Activated CD4-positive, alpha-beta memory T cell treated with anti-CD3 and anti-CD28 coated beads, Interleukin-2, amount 10 ng/mL, durations not matched to agents 7 days and 5 days (primary cell): ENCODE results near the gene COCH. TPM values are rescaled to one million over a fixed set of nuclear protein-coding genes. Genes with fewer than 3 reads are reported as not detected.
"Not testable (repeated sequence)": the region's sequence is repeated elsewhere in the genome, so short reads cannot be mapped to it uniquely, and the experiment has no call there.

Source experiments
- CTCF ChIA-PET: fragments of 350-600 bp; sonication (Branson Sonifier 250); formaldehyde crosslinking; loops from one replicate; lab custom pipeline; 2021; ENCODE audit warnings: antibody characterized with exemption, inconsistent platforms; lab: Charles Lee
- POLR2A ChIA-PET: fragments of 350-600 bp; sonication (Branson Sonifier 250); formaldehyde crosslinking; loops from one replicate; lab custom pipeline; 2021; ENCODE audit warnings: antibody characterized with exemption; lab: Charles Lee
- DNase-seq: peaks from one replicate; pipeline ENCODE4 v3.0.0-alpha.2; 2020
- H3K27ac Mint-ChIP-seq: one replicate; pipeline ENCODE4 v1.8.0; 2021; ENCODE audit warnings: mild to moderate bottlenecking, mixed read lengths
- H3K27me3 Mint-ChIP-seq: one replicate; pipeline ENCODE4 v1.8.0; 2021; ENCODE audit warnings: mixed read lengths
- H3K36me3 Mint-ChIP-seq: one replicate; pipeline ENCODE4 v1.8.0; 2021; ENCODE audit warnings: low read depth, mixed read lengths
- H3K4me1 Mint-ChIP-seq: one replicate; pipeline ENCODE4 v1.8.0; 2021; ENCODE audit warnings: mixed read lengths
- H3K4me3 Mint-ChIP-seq: one replicate; pipeline ENCODE4 v1.8.0; 2021; ENCODE audit warnings: mild to moderate bottlenecking, mixed read lengths
- H3K9me3 Mint-ChIP-seq: one replicate; pipeline ENCODE4 v1.8.0; 2021; ENCODE audit warnings: mixed read lengths
- total RNA-seq, 2 experiments: library from RNA; stranded (reverse); gene quantifications; one replicate each; pipeline ENCODE4 v1.2.3, GENCODE V29; 2021

The COCH gene
- total RNA-seq, 2 experiments from 2014 or later, result 0.38 to 0.55 TPM

DNA sequence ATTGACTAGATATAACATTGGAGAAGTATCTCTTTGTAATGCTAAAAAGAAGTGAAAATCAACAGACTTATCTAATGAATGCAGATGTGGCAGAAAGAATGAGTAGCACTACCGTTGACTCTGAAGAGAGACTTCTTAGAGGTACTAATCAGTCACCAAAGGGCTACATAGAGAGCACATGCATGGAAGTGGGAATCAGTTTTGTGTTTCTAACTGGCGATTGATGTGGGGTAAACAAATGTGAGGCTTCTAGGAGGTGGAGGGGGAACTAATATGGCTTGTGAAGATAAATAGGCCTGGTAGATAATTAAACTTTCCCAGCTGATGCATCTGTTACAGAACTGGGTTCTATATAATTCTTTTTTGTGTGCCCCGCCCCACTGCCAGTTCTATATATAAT, 10.5 kb downstream of the COCH start:
- H3K9me3 Mint-ChIP-seq, result no peaks in the 10 kb centered on the region
- H3K4me1 Mint-ChIP-seq, result peaks cover 14% of the 10 kb centered on the region
- DNase-seq, result no peak
- H3K36me3 Mint-ChIP-seq, result no peaks in the 10 kb centered on the region
- no peaks in the 10 kb centered on the region for H3K27me3 Mint-ChIP-seq
- ChIA-PET POLR2A (no interaction called here), CTCF (no interaction called here)
- no peak overlapping the region for H3K4me3 Mint-ChIP-seq
- no peak overlapping the region for H3K27ac Mint-ChIP-seq

DNA sequence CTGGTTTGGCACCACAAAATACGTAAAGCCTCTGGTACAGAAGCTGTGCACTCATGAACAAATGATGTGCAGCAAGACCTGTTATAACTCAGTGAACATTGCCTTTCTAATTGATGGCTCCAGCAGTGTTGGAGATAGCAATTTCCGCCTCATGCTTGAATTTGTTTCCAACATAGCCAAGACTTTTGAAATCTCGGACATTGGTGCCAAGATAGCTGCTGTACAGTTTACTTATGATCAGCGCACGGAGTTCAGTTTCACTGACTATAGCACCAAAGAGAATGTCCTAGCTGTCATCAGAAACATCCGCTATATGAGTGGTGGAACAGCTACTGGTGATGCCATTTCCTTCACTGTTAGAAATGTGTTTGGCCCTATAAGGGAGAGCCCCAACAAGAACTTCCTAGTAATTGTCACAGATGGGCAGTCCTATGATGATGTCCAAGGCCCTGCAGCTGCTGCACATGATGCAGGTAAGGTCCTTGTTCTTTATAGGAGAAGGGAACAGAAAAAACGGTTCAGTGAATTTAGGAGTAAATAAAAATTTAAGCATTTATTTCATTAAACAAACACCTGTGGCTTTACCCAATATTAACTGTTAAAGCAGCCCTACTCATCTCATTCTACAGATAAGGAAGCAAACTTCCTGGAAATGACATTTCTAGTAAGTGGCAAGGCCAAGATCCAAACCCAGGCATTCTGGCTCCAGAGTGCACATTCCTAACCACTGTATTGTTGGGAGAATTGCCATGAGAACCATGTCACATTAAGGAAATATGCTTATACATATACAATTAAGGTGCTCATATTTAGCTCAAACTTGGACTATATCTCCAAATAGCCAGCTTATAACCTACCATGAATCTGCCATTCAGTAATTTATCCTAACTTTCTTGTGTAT, 11.7 kb downstream of the COCH start:
- no peaks in the 10 kb centered on the region for H3K27me3 Mint-ChIP-seq
- ChIA-PET CTCF (interaction anchor here (0.5 to 0.6 kb wide), 2 partner anchors 89 to 441 kb away, joined by 5 to 7 read pairs; no protein-coding TSS in a partner anchor), POLR2A (no interaction called here)
- no peak overlapping the region for H3K27ac Mint-ChIP-seq
- DNase-seq, result no peak
- no peak overlapping the region for H3K4me3 Mint-ChIP-seq
- H3K9me3 Mint-ChIP-seq, result no peaks in the 10 kb centered on the region
- H3K36me3 Mint-ChIP-seq, result no peaks in the 10 kb centered on the region
- peaks cover 14% of the 10 kb centered on the region for H3K4me1 Mint-ChIP-seq

DNA sequence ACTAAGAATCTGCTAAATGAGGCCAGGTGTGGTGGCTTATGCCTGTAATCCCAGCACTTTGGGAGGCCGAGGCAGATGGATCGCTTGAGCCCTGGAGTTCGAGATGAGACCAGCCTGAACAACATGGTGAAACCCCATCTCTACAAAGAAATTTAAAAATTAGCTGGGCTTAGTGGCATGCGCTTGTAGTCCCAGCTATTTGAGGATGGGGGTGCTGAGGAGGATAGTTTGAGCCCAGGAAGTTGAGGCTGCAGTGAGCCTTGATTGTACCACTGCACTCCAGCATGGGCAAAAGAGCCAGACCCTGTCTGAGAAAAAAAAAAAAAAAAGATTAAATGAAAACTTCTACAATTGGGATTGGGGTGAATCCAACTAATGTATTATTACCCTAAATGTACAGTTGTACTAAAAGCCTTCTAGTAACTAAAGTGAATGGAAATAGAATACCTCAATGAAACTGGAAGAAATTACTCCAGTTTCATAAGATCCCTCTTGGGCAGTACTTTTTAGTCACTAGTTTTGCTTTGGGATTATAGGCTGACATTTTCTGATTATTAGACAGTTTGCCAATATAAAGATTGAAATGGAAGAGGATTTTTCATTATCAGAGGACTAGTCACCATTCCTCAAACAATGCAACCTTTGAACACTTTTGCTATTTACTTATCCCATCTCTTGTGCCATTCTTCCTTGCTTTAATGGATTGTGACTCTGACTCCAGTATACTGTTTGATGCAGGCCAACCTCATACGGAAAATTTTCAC, 14.3 kb downstream of the COCH start:
- DNase-seq, result no peak
- POLR2A ChIA-PET, result interaction anchor here (0.9 kb wide), 1 partner anchor 470 kb away, joined by 3 read pairs; no protein-coding TSS in a partner anchor
- CTCF ChIA-PET, result interaction anchor here (1.0 kb wide), 1 partner anchor 26 kb away, joined by 4 read pairs; no protein-coding TSS in a partner anchor
- Mint-ChIP-seq H3K27ac (no peak overlapping the region), H3K4me1 (peaks cover 7% of the 10 kb centered on the region), H3K27me3 (no peaks in the 10 kb centered on the region), H3K4me3 (no peak overlapping the region), H3K9me3 (no peaks in the 10 kb centered on the region), H3K36me3 (peaks cover 3% of the 10 kb centered on the region)

DNA sequence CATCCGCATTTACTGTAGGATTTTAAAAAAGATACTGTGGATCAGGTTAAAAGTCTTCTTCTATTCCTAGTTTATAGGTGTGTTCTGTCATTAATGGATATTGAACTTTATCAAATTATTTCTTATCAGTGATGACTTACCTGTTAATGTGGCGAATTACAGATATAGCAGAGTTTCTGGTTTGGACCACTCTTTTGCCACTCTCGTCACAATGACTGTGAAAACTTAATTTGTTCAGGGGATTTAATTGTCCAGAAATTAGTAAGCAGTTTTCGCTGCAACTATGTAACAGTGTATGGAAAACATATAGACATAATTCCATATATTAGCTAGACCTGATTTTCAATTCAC, 14.9 kb downstream of the COCH start:
- H3K27me3 Mint-ChIP-seq, result no peaks in the 10 kb centered on the region
- H3K27ac Mint-ChIP-seq, result no peak overlapping the region
- POLR2A ChIA-PET, result no interaction called here
- H3K9me3 Mint-ChIP-seq, result no peaks in the 10 kb centered on the region
- CTCF ChIA-PET, result no interaction called here
- DNase-seq, result no peak
- peaks cover 4% of the 10 kb centered on the region for H3K36me3 Mint-ChIP-seq
- peaks cover 5% of the 10 kb centered on the region for H3K4me1 Mint-ChIP-seq
- H3K4me3 Mint-ChIP-seq, result no peak overlapping the region

DNA sequence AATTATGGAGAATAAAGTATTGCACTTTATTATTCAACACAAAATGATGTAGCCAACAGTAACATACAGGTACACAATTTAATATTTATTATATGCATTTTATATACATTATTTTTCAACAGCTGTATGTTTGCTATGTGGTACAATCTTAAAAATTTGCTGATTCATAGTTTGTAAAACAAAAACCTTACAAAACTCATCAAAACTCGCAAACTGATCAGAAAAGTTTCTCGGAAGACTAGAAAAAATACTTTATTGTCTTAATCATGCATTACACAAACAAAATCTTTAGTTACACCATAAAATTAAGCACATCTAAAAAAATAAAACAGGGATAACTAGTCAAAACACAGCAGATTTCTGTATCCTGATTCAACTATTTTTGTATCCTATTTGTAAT, 19.5 kb downstream of the COCH start:
- Mint-ChIP-seq H3K27me3 (no peaks in the 10 kb centered on the region), H3K4me3 (no peak overlapping the region), H3K36me3 (peaks cover 30% of the 10 kb centered on the region), H3K4me1 (peaks cover 2% of the 10 kb centered on the region), H3K9me3 (no peaks in the 10 kb centered on the region), H3K27ac (no peak overlapping the region)
- POLR2A ChIA-PET, result no interaction called here
- no peak for DNase-seq
- CTCF ChIA-PET, result no interaction called here

DNA sequence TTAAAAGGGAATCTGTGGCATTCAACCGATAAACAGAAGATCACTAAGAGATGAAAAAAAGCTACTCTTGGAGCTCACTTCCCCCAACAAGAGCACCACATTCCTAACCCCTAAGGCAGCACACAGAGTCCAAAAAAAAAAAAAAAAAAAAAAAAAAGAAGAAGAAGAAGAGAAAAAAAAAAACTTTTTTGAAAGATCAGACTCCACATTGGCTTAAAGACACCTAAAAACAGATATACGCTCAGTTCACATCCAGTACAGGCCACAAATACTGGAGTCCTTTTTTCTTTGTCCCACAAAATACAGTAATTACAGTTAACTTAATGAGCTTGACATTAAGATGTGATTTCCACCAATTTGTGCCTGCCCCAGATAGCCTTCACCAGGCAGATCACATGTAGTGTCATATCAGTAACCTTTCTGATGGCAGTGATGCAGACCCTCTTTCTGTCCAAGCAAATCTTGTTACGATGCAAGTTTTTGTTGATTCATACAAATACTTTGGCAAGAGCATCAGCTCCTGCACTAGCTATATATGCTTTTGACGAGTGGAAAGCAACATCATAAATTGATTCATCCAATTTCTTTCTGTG, 20.7 kb downstream of the COCH start:
- POLR2A ChIA-PET, result no interaction called here
- Mint-ChIP-seq H3K27me3 (no peaks in the 10 kb centered on the region), H3K27ac (no peak overlapping the region), H3K9me3 (no peaks in the 10 kb centered on the region), H3K4me1 (peaks cover 2% of the 10 kb centered on the region), H3K4me3 (no peak overlapping the region), H3K36me3 (peaks cover 39% of the 10 kb centered on the region)
- no peak for DNase-seq
- CTCF ChIA-PET, result interaction anchor here (0.6 kb wide), 1 partner anchor 433 kb away, joined by 3 read pairs; no protein-coding TSS in a partner anchor

DNA sequence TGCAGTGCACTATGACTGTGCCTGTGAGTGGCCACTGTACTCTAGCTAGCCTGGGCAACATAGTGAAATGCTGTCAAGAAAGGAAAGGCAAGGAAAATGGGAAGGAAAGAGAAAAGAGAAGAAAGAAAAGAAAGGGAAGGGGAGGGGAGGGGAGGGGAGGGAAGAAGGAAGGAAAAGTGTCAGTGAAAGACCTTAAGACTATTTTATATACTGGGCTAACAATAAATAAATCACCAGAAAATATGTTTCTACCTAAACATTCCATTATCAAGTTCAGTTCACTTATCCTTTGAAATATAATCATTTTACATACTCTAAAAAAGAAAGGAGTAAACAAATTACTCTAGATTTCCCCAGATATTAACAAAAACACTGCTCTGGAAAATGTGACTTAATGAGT, 22.1 kb downstream of the COCH start:
- Mint-ChIP-seq H3K27me3 (no peaks in the 10 kb centered on the region), H3K4me3 (no peak overlapping the region), H3K4me1 (peaks cover 2% of the 10 kb centered on the region), H3K36me3 (peaks cover 42% of the 10 kb centered on the region), H3K27ac (no peak overlapping the region), H3K9me3 (no peaks in the 10 kb centered on the region)
- CTCF ChIA-PET, result no interaction called here
- DNase-seq, result no peak
- POLR2A ChIA-PET, result no interaction called here

DNA sequence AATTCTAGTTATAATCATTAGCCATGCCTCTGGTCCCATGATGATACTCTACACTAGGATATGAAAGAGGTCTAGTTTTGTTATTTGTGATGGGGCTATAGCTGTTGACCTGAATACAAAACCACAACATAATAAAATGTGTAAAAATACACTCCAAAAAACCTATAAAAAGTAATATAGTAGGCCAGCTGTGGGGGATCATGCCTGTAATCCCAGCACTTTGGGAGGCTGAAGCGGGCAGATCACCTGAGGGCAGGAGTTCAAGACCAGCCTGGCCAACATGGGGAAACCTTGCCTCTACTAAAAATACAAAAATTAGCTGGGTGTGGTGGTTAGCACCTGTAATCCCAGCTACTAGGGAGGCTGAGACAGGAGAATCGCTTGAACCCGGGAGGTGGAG, 22.8 kb downstream of the COCH start:
- peaks cover 46% of the 10 kb centered on the region for H3K36me3 Mint-ChIP-seq
- DNase-seq, CTCF ChIA-PET: not testable (repeated sequence)

DNA sequence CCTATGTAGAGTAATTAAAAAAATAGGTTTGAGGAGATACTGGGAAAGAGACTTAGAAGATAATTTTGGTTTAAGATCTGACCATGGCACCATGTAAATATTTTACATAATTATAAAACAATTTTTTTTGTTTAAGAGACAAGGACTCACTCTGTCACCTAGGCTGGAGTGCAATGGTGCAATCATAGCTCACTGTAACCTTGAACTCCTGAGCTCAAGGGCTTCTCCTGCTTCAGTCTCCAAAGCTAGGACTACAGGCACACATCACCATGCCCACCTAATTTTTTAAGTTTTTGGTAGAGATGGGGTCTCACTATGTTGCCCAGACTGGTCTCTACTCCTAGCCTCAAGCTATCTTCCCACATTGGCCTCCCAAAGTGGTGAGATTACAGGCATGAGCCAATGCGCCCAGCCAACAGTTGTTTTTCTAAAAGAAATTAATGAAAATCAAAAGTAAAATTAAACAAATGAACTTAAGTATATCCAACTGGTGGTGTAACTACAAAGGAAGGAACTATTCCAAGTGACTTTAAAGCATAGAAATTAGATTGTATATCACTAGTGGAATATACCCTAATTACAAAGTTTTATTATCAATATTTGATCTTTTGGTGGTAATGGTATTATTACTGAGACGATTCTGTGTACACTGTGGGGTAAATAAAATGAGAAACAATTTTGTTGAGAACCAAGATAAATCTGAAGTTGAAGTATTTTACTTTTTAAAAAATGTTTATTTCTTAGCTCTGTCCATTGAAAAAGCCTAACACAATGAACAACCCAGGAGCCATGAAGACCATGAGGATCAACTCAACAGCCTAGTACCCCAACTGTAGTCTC, 29.1 kb downstream of the COCH start:
- POLR2A ChIA-PET, result no interaction called here
- H3K4me3 Mint-ChIP-seq, result no peak overlapping the region
- no peak overlapping the region for H3K27ac Mint-ChIP-seq
- CTCF ChIA-PET, result no interaction called here
- no peaks in the 10 kb centered on the region for H3K27me3 Mint-ChIP-seq
- no peak for DNase-seq
- peaks cover 2% of the 10 kb centered on the region for H3K4me1 Mint-ChIP-seq
- no peaks in the 10 kb centered on the region for H3K9me3 Mint-ChIP-seq
- H3K36me3 Mint-ChIP-seq, result peaks cover 35% of the 10 kb centered on the region

More for the DNA sequence above, 22.8 kb downstream of the COCH start:
- H3K4me1 Mint-ChIP-seq, H3K27ac Mint-ChIP-seq, H3K4me3 Mint-ChIP-seq, H3K27me3 Mint-ChIP-seq, H3K9me3 Mint-ChIP-seq: not testable (repeated sequence)
- POLR2A ChIA-PET, result interaction anchor here (1.0 kb wide), 1 partner anchor 9 kb away, joined by 3 read pairs; no protein-coding TSS in a partner anchor

DNA sequence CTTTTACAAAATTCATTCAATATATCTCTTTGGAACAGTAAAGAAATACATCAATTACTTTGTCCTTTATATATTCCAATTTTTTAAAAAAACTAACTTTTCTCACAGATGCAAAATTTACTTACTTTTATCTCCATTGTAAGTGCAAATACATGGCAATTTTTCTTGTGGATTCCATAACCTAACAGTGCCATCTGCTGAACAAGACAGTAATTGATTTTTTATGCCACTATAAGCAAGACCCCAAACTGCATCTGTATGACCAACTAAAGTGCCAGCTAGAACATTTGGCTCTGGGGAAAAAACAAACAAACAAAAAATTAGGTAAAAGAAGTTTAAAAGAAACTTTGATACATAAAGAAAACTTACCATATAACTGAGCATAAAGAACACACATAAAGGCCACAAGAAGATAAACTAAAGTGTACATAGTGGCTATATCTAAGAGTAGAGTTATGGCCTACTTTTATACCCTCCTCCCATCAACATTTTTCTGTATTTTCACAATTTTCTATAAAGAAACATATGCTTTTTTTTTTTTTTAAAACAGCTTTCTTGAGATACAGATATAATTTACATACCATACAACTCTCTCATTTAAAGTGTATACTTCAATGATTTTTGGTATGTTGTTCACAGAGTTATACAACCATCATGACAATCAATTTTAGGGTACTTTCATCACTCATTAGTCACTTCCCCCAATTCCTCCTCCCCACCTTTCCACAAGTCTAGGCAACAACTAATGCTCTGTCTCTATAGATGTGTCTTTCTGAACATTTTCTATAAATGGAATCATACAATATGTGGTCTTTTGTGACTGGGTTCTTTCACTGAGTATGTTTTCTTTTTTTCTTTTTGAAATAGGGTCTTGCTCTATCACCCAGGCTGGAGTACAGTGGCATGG, 32.6 kb downstream of the COCH start:
- Mint-ChIP-seq H3K36me3 (peaks cover 30% of the 10 kb centered on the region), H3K27me3 (no peaks in the 10 kb centered on the region), H3K4me1 (no peaks in the 10 kb centered on the region), H3K4me3 (no peak overlapping the region), H3K27ac (no peak overlapping the region), H3K9me3 (no peaks in the 10 kb centered on the region)
- CTCF ChIA-PET, result no interaction called here
- POLR2A ChIA-PET, result no interaction called here
- DNase-seq, result no peak

DNA sequence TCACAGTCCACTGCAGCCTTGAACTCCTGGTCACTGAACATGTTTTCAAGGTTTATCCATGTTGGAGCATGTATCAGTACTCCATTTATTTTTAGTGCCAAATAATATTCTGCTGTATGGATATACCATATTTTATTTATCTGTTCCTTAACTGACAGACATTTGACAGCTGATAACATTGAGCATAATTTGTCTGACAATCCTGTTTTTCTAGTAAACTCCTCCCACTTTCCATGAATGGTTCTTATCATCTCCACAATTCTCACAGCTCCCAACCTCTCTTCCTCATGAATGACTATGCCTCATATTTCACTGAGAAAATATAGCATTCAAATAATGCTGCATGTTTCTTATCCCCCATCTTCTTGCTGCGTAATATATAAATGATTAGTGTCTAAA, 33.3 kb downstream of the COCH start:
- no peaks in the 10 kb centered on the region for H3K9me3 Mint-ChIP-seq
- POLR2A ChIA-PET, result no interaction called here
- no peak for DNase-seq
- H3K4me3 Mint-ChIP-seq, result no peak overlapping the region
- no peaks in the 10 kb centered on the region for H3K4me1 Mint-ChIP-seq
- no peak overlapping the region for H3K27ac Mint-ChIP-seq
- CTCF ChIA-PET, result no interaction called here
- peaks cover 25% of the 10 kb centered on the region for H3K36me3 Mint-ChIP-seq
- H3K27me3 Mint-ChIP-seq, result no peaks in the 10 kb centered on the region

DNA sequence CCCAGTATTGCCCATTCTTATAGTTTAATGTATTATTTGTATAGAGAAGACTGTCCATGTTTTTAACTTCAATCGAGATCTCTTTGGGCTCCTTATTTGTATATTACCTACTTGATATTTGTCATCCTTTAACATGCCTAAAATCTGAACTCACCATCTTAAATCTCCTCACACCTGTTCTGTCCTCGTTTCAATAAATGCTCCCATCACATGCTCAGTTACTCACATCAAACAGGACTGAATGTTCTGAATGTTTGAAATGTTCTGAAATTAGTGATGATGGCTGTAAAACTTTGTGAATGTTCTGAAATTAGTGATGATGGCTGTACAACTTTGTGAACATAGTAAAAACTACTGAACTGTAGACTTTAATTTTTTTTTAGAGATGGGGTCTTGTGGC, 34.5 kb downstream of the COCH start:
- POLR2A ChIA-PET, result no interaction called here
- Mint-ChIP-seq H3K36me3 (peaks cover 23% of the 10 kb centered on the region), H3K9me3 (no peaks in the 10 kb centered on the region), H3K27ac (no peak overlapping the region), H3K4me1 (no peaks in the 10 kb centered on the region), H3K27me3 (no peaks in the 10 kb centered on the region), H3K4me3 (no peak overlapping the region)
- DNase-seq, result no peak
- CTCF ChIA-PET, result no interaction called here
